Amygdala (tissue), 56 donors: ENCODE data around the gene BCAM.
"Not testable (repeated sequence)": the region's sequence is repeated elsewhere in the genome, so short reads cannot be mapped to it uniquely, and the experiment has no call there.

Source experiments
- DNase-seq, 56 donors: peaks; one replicate each; lab custom pipeline; 2025; lab: John Stamatoyannopoulos, UW

Gene BCAM

DNA sequence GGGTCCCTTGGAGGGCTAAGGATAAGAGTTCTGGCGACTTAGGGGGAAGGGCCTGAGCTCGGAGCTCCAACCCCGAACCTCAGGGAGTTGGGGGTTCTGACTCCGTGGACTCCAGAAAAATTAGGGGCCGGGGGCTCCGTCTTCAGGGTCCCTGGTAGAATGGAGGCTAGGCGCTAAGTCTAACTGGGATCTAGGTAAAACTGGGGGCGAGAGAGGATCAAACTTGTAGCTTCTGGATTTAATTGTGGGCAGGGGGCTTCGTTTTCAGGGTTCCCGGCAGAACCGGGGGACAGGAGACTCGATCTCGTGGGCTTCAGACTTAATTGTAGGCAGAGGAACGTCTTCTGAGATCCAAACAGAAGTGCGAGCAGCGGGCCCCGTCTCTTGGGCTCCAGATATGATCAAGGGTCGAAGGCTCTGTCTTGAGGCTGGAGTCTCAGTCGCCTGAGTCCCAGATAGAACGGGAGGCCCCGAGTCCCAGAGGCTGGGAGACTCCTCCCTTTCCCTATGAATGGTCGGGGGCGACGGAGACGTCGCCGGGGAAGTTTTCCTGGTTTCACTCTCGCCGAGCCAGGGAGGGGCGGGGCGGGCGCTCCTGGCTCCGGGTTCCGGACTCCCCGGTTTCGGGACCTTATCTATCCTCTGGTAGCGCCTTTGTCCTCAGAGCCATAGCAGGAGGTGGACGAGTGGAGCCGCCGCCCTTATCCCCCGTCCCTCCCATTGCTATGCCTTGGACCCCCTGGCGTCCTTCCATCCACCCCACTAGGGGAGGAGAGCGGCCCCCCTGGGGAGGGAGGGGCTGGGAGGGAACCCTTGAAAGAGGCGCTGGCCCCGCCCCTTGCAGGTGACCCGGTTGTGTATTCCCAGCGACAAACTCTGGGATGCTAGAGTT lies 38.5 kb downstream of the BCAM start:
- DNase-seq: peak in 14 of 56 donors; percentile 6 to 60 (median 24)

DNA sequence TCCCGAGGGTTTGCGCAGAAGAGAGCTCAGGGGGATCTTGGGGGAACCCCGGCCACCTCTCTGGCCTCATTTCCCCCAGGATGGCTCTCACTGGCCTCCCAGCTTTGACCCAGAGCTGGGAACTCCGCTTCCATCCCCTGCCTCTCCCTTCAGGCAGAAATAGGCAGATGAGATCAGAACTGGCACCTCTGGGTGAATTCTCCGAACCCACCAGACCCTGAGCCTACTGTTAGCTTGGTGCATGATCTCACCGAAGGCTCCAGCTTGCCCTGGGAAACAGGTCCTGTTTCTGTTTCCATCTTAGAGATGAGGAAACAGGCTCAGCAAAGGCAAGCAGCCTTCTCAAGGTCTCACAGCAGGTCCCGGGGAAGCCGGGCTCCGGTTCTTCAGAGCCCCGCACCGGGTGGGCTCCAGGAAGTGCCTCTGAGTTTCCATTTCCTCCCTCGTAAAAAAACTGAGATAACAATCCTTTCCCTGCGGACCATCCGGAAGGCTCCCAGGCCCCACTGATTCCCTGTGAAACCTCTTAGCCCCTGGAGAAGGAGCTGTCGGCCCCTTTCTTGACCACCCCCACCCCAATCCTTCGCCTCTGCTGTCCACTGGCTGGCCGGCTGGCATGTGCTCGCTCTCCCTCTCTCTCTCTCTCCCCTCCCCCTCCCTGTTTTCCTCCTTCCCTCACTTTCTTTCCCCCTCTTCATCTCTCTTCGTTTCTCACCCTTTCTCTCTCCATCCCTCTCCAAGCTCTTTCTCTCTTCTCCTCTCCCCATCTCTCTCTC lies 39.3 kb downstream of the BCAM start:
- peak in 1 of 56 donors; percentile 2 for DNase-seq

DNA sequence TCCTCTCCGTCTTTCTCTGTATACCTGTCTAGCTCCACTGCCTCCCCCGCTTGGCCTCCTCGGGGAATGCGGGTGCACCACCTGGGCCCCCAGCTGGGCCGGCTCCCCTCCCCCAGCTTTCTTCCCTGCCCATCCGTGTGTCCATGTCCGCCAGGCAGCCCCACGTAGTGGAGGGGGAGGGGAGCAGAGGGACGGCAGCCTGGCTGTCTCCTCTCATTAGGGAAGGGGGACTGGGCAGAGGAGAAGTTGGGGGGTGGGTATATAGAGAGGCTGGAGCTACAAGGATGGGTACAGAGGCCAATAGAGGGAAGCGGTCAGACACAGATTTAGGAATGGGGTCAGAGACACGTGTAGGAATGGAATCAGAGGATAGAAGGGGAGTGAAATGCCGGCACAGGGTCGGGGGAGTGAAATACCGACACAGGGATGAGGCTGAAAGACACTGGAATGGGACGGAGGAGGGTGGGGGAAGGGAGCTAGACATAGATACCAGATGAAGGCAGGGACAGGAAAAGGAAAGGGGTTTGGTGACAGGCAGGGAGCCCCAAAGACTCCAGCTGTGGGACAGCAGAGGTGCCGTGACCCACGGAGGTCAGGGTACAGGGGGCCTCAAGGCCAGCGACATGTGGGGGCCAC lies 40.0 kb downstream of the BCAM start:
- DNase-seq: peak in 1 of 56 donors; percentile 5

DNA sequence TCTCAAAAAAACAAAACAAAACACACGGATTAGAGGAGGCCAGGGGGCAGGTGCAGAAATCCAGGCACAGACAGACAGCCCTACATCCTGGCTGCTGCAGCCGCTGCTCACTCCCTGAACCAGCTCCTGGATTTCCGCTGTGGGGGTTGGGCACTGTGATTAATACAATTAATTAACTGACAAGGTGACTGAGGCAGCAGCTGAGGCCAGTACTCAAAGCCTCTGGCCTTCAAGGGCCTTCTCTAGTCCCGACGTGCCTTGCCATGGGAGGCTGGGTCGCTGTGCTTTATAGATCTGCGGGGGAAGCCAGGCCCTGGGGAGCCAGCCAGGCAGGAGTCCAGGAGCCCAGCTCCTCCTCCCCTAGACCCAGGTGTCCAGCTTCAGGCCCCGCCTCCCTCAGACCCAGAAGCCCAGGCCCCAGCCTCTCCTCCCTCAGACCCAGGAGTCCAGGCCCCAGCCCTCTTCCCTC lies 41.8 kb downstream of the BCAM start:
- DNase-seq: no peak

DNA sequence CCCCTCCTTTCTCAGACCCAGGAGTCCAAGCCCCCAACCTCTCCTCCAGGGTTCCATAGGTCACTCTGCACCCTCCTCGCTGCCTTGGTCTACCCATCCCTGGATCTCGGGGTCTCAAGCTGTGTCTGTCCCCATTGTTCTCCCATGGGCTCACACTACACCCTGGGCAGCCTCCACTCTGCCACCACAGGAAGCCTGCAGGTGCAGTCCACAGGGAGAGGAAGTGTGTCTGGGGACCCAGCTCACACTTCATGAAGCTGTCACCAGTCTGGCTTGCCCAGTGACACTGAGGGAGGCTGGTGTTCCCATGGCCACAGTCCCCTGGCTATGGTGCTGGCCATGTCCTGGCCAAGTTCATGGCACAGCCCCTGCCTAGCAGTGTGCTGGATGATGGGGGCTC lies 42.5 kb downstream of the BCAM start:
- DNase-seq: no peak

DNA sequence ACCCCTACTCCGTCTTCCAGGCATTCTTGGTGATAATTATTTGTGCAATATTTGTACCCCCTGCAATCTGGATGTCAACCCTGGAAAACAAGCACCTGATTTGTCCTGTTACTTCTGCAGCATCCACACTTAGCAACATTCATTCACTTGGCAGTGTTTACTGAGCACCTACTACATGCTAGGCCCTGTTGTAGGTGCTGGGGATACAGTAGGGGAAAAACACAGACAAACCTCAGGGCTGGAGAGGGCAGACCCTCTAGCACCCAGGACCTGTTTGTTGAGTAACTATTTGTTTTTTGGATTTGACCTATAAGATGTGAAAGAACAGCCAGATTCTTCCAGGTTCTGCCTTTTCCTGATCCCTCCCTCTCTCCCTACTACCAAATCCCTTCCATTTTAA lies 46.7 kb downstream of the BCAM start:
- DNase-seq: no peak

DNA sequence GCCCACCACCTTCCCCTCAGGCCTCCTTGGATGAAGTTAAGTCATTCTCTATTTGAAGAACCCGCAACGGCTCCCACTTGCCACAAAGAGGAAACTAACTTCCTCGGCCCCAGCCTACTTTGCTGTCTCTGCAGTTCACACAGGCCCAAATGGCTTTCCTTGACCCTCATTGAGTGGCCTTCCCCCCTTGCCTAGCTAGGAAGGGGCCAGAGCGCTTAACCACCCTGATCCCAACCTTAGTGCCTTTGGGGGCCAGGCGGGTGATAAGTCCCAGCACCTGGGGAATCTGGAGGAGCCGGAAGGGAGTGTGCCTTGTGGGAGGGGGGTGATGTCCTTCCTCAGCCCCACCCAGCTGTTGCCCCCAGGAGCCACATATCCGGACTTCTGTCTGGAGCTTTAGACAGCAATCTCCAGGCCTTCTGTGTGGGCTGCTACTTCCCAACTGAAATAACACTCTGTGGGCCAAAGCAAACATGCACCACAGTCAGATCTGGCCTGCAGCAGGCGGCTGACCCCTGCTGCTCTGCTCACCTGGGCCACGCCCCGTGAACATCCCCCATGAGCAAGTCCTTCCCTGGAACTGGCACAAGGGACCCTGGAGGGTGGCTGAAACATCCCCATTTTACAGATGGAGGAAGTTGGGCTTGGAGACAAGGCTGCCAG lies 47.6 kb downstream of the BCAM start:
- DNase-seq: peak in 7 of 56 donors; percentile 1 to 26 (median 20)

DNA sequence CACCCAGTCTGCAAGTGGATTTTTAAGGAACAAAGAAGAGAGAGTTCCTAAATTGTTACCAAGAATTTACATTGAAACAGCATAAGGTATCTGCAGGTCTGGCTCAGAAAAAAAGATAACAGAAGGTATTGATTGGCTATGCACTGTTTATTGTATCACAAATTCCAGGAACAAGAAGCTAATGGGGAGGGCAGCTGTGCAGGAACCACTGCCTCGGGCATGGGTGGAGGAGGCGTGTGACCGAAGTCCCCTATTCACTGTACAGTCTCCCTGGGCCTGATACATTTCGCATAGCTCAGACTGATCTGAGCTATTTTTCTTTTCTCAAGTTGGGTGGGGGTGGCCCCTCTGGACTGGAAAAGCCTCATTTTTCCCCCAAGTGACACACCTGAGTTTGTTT lies 48.9 kb downstream of the BCAM start:
- no peak for DNase-seq

DNA sequence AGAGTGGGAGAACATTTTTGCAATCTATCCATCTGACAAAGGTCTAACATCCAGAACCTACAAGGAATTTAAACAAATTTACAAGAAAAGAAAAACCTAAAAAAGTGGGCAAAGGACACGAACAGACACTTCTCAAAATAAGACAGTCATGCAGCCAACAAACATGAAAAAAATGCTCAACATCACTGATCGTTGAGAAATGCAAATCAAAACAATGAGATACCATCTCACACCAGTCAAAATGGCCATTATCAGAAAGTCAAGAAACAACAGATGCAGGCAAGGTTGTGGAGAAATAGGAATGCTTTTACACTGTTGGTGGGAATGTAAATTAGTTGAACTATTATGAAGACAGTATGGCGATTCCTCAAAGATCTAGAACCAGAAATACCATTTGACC lies 52.7 kb downstream of the BCAM start:
- not testable (repeated sequence) for DNase-seq

DNA sequence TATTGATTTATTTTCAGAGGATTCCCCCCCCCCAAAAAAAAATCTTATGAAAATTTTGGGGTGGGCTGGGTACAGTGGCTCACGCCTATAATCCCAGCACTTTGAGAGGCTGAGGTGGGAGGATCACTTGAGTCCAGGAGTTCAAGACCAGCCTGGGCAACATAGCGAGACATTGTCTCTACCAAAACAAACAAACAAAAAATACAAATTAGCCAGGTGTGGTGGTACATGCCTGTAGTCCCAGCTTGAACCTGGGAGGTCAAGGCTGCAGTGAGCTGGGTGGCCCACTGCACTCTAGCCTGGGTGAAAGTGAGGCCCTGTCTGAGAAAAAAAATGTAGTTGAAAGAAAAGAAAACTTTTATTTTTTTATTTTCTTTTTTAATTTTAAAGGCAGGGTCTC lies 55.1 kb downstream of the BCAM start:
- no peak for DNase-seq

DNA sequence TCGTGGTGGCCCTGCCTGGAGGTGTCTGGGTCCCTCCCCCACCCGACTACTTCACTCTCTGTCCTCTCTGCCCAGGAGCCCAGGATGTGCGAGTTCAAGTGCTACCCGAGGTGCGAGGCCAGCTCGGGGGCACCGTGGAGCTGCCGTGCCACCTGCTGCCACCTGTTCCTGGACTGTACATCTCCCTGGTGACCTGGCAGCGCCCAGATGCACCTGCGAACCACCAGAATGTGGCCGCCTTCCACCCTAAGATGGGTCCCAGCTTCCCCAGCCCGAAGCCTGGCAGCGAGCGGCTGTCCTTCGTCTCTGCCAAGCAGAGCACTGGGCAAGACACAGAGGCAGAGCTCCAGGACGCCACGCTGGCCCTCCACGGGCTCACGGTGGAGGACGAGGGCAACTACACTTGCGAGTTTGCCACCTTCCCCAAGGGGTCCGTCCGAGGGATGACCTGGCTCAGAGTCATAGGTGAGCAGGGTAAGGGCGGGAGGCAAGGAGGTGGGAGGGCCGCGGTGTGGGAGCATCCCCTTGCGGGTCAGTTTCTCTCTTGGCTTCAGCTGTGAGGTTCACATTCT lies 56.4 kb downstream of the BCAM start:
- peak in 15 of 56 donors; percentile 9 to 51 (median 26) for DNase-seq

DNA sequence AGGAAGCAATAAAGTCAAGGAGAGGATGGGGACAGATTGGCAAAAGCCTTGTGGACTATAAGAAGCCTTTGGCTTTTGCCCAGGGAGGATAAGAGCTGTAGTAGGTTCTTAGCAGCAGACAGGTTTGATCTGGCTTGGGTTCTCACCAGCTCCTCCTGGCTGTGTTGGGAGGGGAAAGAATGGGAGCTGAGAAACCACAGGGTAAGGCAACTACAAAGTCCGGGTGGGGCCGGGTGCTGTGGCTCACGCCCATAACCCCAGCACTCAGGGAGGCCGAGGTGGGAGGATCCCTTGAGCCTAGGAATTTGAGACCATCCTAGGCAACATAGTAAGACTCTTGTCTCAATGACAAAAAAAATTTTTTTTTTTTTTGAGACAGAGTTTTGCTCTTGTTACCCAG lies 57.8 kb downstream of the BCAM start:
- no peak for DNase-seq

DNA sequence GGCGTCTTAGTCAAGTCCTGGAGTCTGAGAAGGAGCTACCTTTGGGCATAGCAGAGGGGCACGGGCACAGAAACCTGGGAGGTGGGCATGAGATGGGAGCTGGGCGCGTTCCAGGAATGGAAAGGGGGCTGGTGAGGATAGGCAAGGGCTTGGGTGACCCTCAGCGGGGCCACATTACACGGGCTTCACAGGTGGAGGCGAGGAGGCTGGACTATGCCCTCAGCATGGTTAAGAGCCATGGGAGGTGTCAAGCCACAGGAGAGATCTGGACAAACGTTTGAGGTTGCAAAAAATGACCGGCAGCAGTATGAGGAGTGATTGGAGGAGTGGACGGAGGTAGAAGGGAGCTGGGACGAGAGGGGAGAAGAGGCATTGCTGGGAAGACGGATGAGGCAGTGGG lies 58.7 kb downstream of the BCAM start:
- DNase-seq: no peak

DNA sequence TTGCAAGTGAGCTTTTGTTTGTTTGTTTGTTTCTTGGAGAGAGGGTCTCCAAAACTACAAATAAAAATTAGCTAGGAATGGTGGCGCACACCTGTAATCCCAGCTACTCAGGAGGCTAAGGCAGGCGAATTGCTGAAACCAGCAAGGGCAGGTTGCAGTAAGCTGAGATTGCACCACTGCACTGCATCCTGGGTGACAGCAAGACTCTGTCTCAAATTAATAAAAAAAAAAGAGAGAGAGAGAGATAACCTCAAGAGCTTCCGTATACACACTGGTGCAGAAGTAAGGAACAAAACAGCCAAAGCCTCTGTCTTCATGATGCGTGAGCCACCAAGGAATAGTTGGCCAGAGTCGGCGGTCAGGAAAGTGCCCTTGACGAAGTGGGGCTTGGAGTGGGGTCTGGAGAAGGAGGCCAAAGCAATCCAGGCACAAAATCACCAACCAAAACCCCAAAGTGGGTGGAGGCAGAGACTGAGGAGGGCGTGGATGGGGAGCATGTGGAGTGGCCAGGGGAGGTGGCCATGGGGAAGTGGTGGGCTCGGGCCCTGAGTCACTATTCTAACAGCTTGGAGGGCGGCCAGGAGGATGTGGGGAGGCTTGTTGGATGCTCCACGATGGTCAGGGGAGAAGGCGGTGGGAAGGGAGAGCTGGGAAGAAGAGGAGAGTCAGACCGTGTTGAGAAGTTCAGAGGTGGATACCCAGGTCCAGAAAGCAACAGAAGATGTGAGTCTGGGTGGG lies 61.0 kb downstream of the BCAM start:
- DNase-seq: peak in 5 of 56 donors; percentile 4 to 11 (median 8)
